DND-41 (cell line): ENCODE data around the gene PERCC1.

Source experiments
- CTCF ChIP-seq: IDR thresholded peaks from 2 replicates; pipeline ENCODE4 v1.5.1; 2012; ENCODE audit warnings: borderline replicate concordance, low read length, moderate library complexity, mild to moderate bottlenecking; ENCODE audit not compliant: poor library complexity, severe bottlenecking; ENCODE audit errors: extremely low read depth
- EZH2 ChIP-seq: IDR thresholded peaks from 3 replicates; pipeline ENCODE4 v1.6.1; 2012; ENCODE audit warnings: borderline replicate concordance, low read depth, mild to moderate bottlenecking, moderate library complexity, low read length, inconsistent platforms; ENCODE audit not compliant: severe bottlenecking

DNA sequence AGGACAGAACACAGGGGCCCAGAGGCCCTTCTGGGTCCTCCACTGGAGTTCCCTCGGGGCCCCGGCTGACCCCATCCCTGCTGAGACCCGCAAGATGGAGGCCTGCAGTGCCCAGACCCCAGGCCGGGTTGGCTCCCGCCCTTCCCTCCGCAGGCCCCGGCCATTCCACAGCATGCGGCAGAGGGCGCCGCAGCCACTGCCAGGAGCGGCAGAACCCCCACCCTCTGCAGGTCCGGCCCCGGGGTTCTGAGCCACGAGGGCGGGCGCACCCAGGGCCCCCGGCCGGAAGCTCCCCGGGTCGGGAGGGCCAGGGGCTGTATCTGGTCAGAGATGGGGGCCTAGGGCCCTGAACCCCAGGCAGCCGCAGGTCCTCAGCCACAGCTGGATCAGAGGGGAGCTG is 2.4 kb upstream of the PERCC1 start:
- TF ChIP-seq CTCF, result peak; percentile 7
- no peak for TF ChIP-seq EZH2
